Activated CD8-positive, alpha-beta T cell treated with anti-CD3 and anti-CD28 coated beads for 36 hours (primary cell): ENCODE measurements around the gene GSG1. TPM values are rescaled to one million over a fixed set of nuclear protein-coding genes. Genes with fewer than 3 reads are reported as not detected.

ENCODE experiments used
- ATAC-seq: fragments of 200-7000 bp; cut with Tn5 transposase; one replicate; pipeline ENCODE4 v1.10.0; 2021; ENCODE audit warnings: mild to moderate bottlenecking, moderate library complexity
- CTCF ChIA-PET: fragments of 350-600 bp; sonication (Branson Sonifier 250); formaldehyde crosslinking; loops from one replicate; lab custom pipeline; 2021; ENCODE audit warnings: antibody characterized with exemption; lab: Charles Lee
- POLR2A ChIA-PET: fragments of 350-600 bp; sonication (Branson Sonifier 250); formaldehyde crosslinking; loops from one replicate; lab custom pipeline; 2021; ENCODE audit warnings: antibody characterized with exemption; lab: Charles Lee
- DNase-seq: peaks from one replicate; pipeline ENCODE4 v3.0.0-alpha.2; 2020
- H3K27ac Mint-ChIP-seq: one replicate; pipeline ENCODE4 v1.8.0; 2021; ENCODE audit warnings: mild to moderate bottlenecking, mixed read lengths
- H3K27me3 Mint-ChIP-seq: one replicate; pipeline ENCODE4 v1.8.0; 2021; ENCODE audit warnings: mixed read lengths
- H3K36me3 Mint-ChIP-seq: one replicate; pipeline ENCODE4 v1.8.0; 2021; ENCODE audit warnings: low read depth, mixed read lengths
- H3K4me1 Mint-ChIP-seq: one replicate; pipeline ENCODE4 v1.8.0; 2021; ENCODE audit warnings: low read depth, mixed read lengths
- H3K4me3 Mint-ChIP-seq: one replicate; pipeline ENCODE4 v1.8.0; 2021; ENCODE audit warnings: mild to moderate bottlenecking, moderate library complexity, mixed read lengths
- H3K9me3 Mint-ChIP-seq: one replicate; pipeline ENCODE4 v1.8.0; 2021; ENCODE audit warnings: mixed read lengths
- intact Hi-C: fragments of 100-400 bp; cut with micrococcal nuclease; formaldehyde crosslinking; loops from one replicate; pipeline ENCODE4 v1.10.0; 2022
- total RNA-seq, 2 experiments: library from RNA; stranded (reverse); gene quantifications; one replicate each; pipeline ENCODE4 v1.2.3, GENCODE V29; 2021
- TF ChIP-seq, protein P1 (sequence below): fragments of 200-600 bp; IDR thresholded peaks from one replicate; pipeline ENCODE4 v1.8.0; 2022; ENCODE audit warnings: antibody characterized with exemption, mild to moderate bottlenecking

Gene GSG1
- total RNA-seq, result not detected

DNA sequence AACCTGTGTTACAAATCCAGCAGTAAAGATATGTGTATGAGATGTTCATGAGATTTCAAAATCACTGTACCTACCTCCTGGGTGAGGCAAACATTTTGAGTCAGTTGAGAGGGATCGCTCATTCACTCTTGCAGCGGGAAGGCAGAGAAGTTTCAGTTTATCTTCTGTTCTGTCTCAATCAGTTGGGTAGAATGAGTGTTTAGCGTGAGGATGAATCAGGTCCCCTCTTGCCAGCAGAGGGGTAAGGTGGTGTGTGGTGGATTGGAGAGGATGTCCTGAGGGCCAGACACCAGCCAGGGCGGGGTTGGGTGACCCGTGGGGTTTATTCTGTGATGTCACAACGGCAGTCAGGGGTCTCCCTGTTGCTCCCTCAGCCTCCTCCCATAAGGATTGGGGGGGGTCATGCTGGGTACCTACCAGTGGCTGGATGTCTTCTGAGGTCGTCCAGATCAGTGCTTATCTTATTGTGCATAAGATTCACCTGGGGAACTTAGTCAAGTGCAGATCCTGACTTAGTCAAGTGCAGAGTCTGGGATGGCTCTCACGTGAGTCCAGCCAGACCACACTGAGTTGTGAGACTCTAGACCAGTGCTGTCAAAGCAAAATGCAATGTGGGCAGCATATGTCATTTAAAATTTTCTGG is at the start of gene GSG1:
Gene GSG1, minus strand, starts transcription at position 277 of the 643 bp plus-strand sequence. Its CDS starts 155 bp downstream, at position 122.
- Mint-ChIP-seq H3K27ac (no peak within 1 kb of the TSS), H3K4me1 (peaks cover 38% of the 10 kb centered on the region), H3K9me3 (no peaks in the 10 kb centered on the region), H3K27me3 (no peaks in the 10 kb centered on the region), H3K36me3 (no peaks in the 10 kb centered on the region), H3K4me3 (no peak within 1 kb of the TSS)
- intact Hi-C loops, result no loop called here
- ATAC-seq (peak; percentile 17), DNase-seq (peak; percentile 41)
- TF ChIP-seq, protein P1, sequence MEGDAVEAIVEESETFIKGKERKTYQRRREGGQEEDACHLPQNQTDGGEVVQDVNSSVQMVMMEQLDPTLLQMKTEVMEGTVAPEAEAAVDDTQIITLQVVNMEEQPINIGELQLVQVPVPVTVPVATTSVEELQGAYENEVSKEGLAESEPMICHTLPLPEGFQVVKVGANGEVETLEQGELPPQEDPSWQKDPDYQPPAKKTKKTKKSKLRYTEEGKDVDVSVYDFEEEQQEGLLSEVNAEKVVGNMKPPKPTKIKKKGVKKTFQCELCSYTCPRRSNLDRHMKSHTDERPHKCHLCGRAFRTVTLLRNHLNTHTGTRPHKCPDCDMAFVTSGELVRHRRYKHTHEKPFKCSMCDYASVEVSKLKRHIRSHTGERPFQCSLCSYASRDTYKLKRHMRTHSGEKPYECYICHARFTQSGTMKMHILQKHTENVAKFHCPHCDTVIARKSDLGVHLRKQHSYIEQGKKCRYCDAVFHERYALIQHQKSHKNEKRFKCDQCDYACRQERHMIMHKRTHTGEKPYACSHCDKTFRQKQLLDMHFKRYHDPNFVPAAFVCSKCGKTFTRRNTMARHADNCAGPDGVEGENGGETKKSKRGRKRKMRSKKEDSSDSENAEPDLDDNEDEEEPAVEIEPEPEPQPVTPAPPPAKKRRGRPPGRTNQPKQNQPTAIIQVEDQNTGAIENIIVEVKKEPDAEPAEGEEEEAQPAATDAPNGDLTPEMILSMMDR, result no peak
- ChIA-PET POLR2A (interaction anchor here (1.3 kb wide), 1 partner anchor 102 kb away, joined by 8 read pairs; no protein-coding TSS in a partner anchor), CTCF (interaction anchor here (0.9 to 5.9 kb wide), 6 partner anchors 11 to 316 kb away, joined by 3 to 150 read pairs (median 4); no protein-coding TSS in a partner anchor)

GRCh38 chr12:13153180-13153579 is 49.7 kb upstream of the GSG1 start:
- H3K4me3 Mint-ChIP-seq, result no peak overlapping the region
- H3K27ac Mint-ChIP-seq, result no peak overlapping the region
- TF ChIP-seq, protein P1, result no peak
- ATAC-seq (no peak), DNase-seq (no peak)
- H3K36me3 Mint-ChIP-seq, result no peaks in the 10 kb centered on the region
- POLR2A ChIA-PET, result interaction anchor here (0.8 kb wide), 1 partner anchor 12 kb away, joined by 3 read pairs; no protein-coding TSS in a partner anchor
- peaks cover 12% of the 10 kb centered on the region for H3K4me1 Mint-ChIP-seq
- intact Hi-C loops, result no loop called here
- CTCF ChIA-PET, result interaction anchor here (0.5 to 1.2 kb wide), 4 partner anchors 51 to 209 kb away, joined by 3 read pairs; no protein-coding TSS in a partner anchor
- H3K9me3 Mint-ChIP-seq, result no peaks in the 10 kb centered on the region
- peaks cover 1% of the 10 kb centered on the region for H3K27me3 Mint-ChIP-seq

DNA sequence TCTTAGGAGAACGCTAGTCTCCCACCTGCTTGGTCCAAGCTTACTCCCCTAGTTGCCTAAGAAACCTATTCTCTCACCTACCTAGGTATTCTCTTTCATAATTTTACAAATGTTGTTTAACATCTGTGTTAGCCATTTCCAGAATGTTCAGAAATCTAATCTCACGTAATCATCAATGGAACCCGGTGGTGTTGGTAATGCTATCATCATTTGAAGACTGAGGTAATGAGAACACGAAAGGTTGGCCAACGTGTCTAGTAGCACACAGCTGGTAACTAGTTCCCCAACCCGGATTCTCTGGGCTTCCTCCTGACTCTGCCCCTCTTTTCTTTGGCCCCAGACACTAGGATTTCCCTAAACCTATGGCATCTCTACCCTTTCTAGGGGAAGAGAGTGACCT is 49.3 kb upstream of the GSG1 start:
- TF ChIP-seq, protein P1, result no peak
- Mint-ChIP-seq H3K36me3 (no peaks in the 10 kb centered on the region), H3K27ac (no peak overlapping the region), H3K27me3 (peaks cover 1% of the 10 kb centered on the region), H3K4me1 (peaks cover 12% of the 10 kb centered on the region), H3K4me3 (no peak overlapping the region), H3K9me3 (no peaks in the 10 kb centered on the region)
- ATAC-seq, result no peak
- no peak for DNase-seq
- ChIA-PET POLR2A (interaction anchor here (0.8 kb wide), 1 partner anchor 12 kb away, joined by 3 read pairs; no protein-coding TSS in a partner anchor), CTCF (interaction anchor here (1.0 to 1.1 kb wide), 3 partner anchors 11 to 58 kb away, joined by 3 to 4 read pairs (median 3); no protein-coding TSS in a partner anchor)
- intact Hi-C loops, result no loop called here

DNA sequence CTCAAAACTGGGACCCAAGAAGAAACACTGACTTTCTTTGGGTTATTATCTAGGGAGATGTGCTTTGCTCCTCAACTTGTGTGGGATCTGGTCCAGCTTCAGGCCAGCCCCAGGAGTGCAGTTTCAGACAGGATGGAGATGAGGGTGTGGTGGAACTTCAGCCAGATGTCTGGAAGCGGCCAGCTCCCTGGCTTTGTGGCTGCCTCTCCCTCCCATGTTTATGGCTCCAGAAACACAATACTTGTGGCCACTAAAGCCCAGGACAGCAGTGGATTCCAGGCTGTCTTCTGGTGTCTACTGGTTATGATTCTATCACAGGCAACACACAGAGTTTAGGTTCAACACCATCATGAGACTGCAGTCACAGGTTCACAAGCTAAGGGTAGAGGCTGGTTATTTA is 48.8 kb upstream of the GSG1 start:
- DNase-seq (no peak), ATAC-seq (no peak)
- Mint-ChIP-seq H3K36me3 (no peaks in the 10 kb centered on the region), H3K4me3 (no peak overlapping the region), H3K9me3 (no peaks in the 10 kb centered on the region), H3K4me1 (peaks cover 12% of the 10 kb centered on the region), H3K27ac (no peak overlapping the region), H3K27me3 (peaks cover 1% of the 10 kb centered on the region)
- ChIA-PET CTCF (interaction anchor here (1.0 to 1.1 kb wide), 2 partner anchors 11 to 58 kb away, joined by 3 to 4 read pairs; no protein-coding TSS in a partner anchor), POLR2A (interaction anchor here (0.8 kb wide), 1 partner anchor 13 kb away, joined by 3 read pairs; no protein-coding TSS in a partner anchor)
- intact Hi-C loops, result no loop called here
- TF ChIP-seq, protein P1, result no peak

DNA sequence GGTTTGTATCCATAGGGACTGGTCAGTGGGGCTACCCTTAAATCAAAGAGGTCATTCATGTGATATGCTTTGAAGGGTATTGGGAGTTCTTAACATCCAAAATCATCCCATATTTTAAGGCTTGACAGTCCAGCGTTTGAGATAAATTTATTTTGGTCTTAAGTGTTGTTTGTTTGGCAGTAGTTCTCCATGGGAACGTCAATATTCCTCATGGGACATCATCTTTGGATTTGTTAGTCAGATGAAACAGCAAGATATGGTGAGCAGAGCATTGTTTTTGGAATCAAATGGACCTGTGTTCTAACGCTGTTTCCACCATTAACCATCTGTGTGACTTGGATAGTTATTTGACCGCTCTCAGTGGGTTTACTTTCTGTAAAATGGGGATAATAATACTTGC is 45.9 kb upstream of the GSG1 start:
- intact Hi-C loops, result no loop called here
- ATAC-seq (no peak), DNase-seq (no peak)
- POLR2A ChIA-PET, result no interaction called here
- Mint-ChIP-seq H3K4me3 (no peak overlapping the region), H3K4me1 (peaks cover 14% of the 10 kb centered on the region), H3K27ac (no peak overlapping the region), H3K9me3 (no peaks in the 10 kb centered on the region), H3K27me3 (no peaks in the 10 kb centered on the region), H3K36me3 (no peaks in the 10 kb centered on the region)
- TF ChIP-seq, protein P1, result no peak
- CTCF ChIA-PET, result interaction anchor here (1.3 to 2.3 kb wide), 2 partner anchors 47 to 62 kb away, joined by 3 to 9 read pairs; no protein-coding TSS in a partner anchor
